ENCODE data around the gene TMCC1. TPM values are rescaled to one million over a fixed set of nuclear protein-coding genes. Genes with fewer than 3 reads are reported as not detected.

The TMCC1 gene
- total RNA-seq, 4 donors from 2014 or later: 4.1 to 21.8 (median 14.5) TPM

DNA sequence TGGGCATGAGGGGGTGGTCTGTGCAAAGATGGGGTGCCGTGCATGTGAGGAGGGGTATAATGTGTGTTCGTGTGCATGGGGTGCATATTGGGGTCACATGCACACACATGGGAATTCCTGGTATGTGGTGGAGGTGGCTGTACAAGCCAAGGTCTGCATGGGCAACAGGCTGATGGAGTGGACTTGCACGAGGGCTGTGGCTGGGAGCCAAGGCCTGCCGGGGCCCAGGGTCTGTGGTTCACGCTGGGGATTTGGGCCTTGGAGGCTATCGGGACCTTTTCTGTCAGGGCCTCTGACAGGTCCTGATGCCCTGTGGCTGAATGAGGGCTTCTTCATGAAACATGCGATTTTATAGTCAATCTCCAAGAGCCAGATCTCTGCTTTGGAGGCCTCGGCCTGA lies 277.2 kb downstream of the TMCC1 start:
- in situ Hi-C loops (cut with MboI; ENCODE audit: low pct_ligation_motif_present in 1 of 4, low pct_unique_long_range_greater_than_20kb in 1 of 4, low sequenced_read_pairs in 3 of 4) (no loop called here), intact Hi-C loops (cut with DNase I; ENCODE audit: low total_unique reads) (no loop called here)
- DNase-seq: no peak
- 71% methylated on average over 8 of the region's 8 CpGs; no CpG with 5 or more reads in 1 of the 2 donors for WGBS, 2 donors (ENCODE audit: low coverage in 1 of 2)
- no peaks in the 10 kb centered on the region for H3K36me3 ChIP-seq
- H3K27me3 ChIP-seq: no peaks in the 10 kb centered on the region
- TF ChIP-seq EP300 (IDR thresholded peaks at IDR 0.05; ENCODE audit: low read depth): no peak
- TF ChIP-seq, protein P1, sequence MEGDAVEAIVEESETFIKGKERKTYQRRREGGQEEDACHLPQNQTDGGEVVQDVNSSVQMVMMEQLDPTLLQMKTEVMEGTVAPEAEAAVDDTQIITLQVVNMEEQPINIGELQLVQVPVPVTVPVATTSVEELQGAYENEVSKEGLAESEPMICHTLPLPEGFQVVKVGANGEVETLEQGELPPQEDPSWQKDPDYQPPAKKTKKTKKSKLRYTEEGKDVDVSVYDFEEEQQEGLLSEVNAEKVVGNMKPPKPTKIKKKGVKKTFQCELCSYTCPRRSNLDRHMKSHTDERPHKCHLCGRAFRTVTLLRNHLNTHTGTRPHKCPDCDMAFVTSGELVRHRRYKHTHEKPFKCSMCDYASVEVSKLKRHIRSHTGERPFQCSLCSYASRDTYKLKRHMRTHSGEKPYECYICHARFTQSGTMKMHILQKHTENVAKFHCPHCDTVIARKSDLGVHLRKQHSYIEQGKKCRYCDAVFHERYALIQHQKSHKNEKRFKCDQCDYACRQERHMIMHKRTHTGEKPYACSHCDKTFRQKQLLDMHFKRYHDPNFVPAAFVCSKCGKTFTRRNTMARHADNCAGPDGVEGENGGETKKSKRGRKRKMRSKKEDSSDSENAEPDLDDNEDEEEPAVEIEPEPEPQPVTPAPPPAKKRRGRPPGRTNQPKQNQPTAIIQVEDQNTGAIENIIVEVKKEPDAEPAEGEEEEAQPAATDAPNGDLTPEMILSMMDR (IDR thresholded peaks at IDR 0.05): no peak
- H3K4me1 ChIP-seq: peaks cover 0 to 25% (median 8%) of the 10 kb centered on the region in 4 donors
- no peaks in the 10 kb centered on the region for H3K9me3 ChIP-seq
- no peak overlapping the region for H3K4me3 ChIP-seq
- peak overlapping the region; percentile 44 to 69 (median 57) for H3K27ac ChIP-seq

DNA sequence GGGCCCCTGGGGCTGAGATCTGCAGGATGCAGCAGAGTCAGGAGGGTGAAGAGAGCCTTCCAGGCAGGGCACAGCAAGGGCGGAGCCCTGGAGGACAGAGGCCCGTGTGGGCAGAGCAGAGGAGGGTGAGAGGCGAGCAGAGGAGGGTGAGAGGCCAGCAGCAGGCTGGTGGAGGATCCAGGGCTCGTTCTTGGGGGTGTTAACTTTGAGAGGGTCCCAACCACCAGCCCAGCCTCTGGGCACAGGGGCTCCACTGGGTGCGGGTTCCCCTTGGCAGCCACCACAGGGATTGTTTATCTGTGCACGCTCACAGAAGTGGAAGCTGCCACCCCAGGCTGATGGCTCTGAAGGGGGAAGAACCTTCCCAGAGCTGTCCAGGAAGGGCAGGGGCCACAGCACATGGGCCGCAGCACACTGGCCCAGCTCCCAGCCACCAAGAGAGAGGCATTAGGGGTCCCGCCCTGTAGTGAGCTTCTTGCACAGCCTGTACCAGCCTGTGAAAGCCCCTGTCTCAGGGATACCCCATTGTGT lies 277.7 kb downstream of the TMCC1 start:
- Histone ChIP-seq H3K4me1 (peaks cover 0 to 25% (median 8%) of the 10 kb centered on the region in 4 donors), H3K9me3 (no peaks in the 10 kb centered on the region), H3K4me3 (no peak overlapping the region), H3K27me3 (no peaks in the 10 kb centered on the region), H3K27ac (peak overlapping the region; percentile 44 to 69 (median 57)), H3K36me3 (no peaks in the 10 kb centered on the region)
- intact Hi-C loops (cut with DNase I; ENCODE audit: low total_unique reads): no loop called here
- TF ChIP-seq POLR2AphosphoS5 (IDR thresholded peaks at IDR 0.05) (no peak), EP300 (IDR thresholded peaks at IDR 0.05; ENCODE audit: low read depth) (no peak), POLR2A (IDR thresholded peaks at IDR 0.05) (no peak)
- TF ChIP-seq, protein P1 (IDR thresholded peaks at IDR 0.05): no peak
- in situ Hi-C loops (cut with MboI; ENCODE audit: low pct_ligation_motif_present in 1 of 4, low pct_unique_long_range_greater_than_20kb in 1 of 4, low sequenced_read_pairs in 3 of 4): no loop called here
- WGBS, 2 donors (ENCODE audit: low coverage in 1 of 2): 40 to 57% methylated on average over 3 to 8 of the region's 8 CpGs
- no peak for DNase-seq

DNA sequence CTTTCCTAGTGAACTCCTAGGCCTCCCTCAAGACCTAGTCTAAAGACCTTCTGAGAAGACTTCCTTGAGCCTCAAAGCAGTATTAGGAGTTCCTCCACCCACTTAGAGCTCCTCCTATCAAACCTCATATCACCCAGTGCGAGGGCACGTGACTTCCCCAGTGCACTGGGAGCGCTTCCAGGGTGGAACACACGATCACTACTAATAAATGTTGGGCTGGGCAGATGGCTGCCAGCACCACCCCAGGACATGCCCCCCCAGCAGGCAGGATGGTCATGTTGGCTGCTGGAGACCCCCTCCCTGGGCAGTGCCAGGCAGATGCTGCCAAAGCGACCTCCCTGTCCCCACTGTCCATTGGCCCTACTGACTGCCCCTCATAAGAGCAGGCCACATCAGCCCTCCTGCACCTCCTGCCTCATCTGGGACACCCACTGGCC lies 278.6 kb downstream of the TMCC1 start:
- DNase-seq: peak; percentile 62
- Histone ChIP-seq H3K27ac (peak overlapping the region; percentile 44 to 69 (median 57)), H3K36me3 (no peaks in the 10 kb centered on the region), H3K27me3 (no peaks in the 10 kb centered on the region), H3K9me3 (no peaks in the 10 kb centered on the region), H3K4me3 (no peak overlapping the region), H3K4me1 (peaks cover 0 to 25% (median 8%) of the 10 kb centered on the region in 4 donors)
- in situ Hi-C loops (cut with MboI; ENCODE audit: low pct_ligation_motif_present in 1 of 4, low pct_unique_long_range_greater_than_20kb in 1 of 4, low sequenced_read_pairs in 3 of 4): no loop called here
- WGBS, 2 donors (ENCODE audit: low coverage in 1 of 2): 20 to 28% methylated on average over 2 to 5 of the region's 5 CpGs
- intact Hi-C loops (cut with DNase I; ENCODE audit: low total_unique reads): no loop called here
- TF ChIP-seq POLR2AphosphoS5 (IDR thresholded peaks at IDR 0.05) (peak in 1 of 3 donors; percentile 15), EP300 (IDR thresholded peaks at IDR 0.05; ENCODE audit: low read depth) (no peak)
- TF ChIP-seq, protein P1 (IDR thresholded peaks at IDR 0.05): no peak

DNA sequence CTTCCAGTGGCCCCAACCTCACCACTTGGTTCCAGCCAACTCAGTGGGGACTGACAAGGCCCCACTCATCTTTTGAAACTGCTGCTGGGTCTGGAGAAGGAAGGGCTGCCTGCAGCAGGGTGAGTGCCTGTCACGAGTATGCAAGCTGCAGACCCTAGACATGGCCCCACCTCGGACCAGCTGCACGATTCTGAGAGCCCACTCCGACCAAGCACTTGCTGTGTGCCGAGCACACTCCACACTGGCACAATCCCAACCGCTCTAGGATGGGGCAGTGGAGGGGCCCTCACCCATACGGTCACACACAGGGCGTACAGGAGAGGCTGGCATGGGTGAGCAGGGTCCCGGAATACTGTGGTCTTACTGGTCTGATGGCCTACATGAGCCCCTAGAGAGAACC lies 279.1 kb downstream of the TMCC1 start:
- Histone ChIP-seq H3K27ac (peak overlapping the region in 3 of 4 donors; percentile 44 to 69 (median 58)), H3K9me3 (no peaks in the 10 kb centered on the region), H3K4me3 (no peak overlapping the region), H3K4me1 (peaks cover 0 to 24% (median 8%) of the 10 kb centered on the region in 4 donors), H3K36me3 (no peaks in the 10 kb centered on the region), H3K27me3 (no peaks in the 10 kb centered on the region)
- 95% methylated on average over 9 of the region's 9 CpGs; no CpG with 5 or more reads in 1 of the 2 donors for WGBS, 2 donors (ENCODE audit: low coverage in 1 of 2)
- DNase-seq: no peak
- in situ Hi-C loops (cut with MboI; ENCODE audit: low pct_ligation_motif_present in 1 of 4, low pct_unique_long_range_greater_than_20kb in 1 of 4, low sequenced_read_pairs in 3 of 4): no loop called here
- TF ChIP-seq, protein P1 (IDR thresholded peaks at IDR 0.05): no peak
- no peak for TF ChIP-seq POLR2A (IDR thresholded peaks at IDR 0.05)
- no peak for TF ChIP-seq POLR2AphosphoS5 (IDR thresholded peaks at IDR 0.05)
- no peak for TF ChIP-seq EP300 (IDR thresholded peaks at IDR 0.05; ENCODE audit: low read depth)
- intact Hi-C loops (cut with DNase I; ENCODE audit: low total_unique reads): no loop called here

Measured in transverse colon (tissue), 4 donors.